Measurements from ENCODE around the gene ERC2. TPM values are rescaled to one million over a fixed set of nuclear protein-coding genes. Genes with fewer than 3 reads are reported as not detected.

The ERC2 gene
- polyA plus RNA-seq, 3 donors: not detected

DNA sequence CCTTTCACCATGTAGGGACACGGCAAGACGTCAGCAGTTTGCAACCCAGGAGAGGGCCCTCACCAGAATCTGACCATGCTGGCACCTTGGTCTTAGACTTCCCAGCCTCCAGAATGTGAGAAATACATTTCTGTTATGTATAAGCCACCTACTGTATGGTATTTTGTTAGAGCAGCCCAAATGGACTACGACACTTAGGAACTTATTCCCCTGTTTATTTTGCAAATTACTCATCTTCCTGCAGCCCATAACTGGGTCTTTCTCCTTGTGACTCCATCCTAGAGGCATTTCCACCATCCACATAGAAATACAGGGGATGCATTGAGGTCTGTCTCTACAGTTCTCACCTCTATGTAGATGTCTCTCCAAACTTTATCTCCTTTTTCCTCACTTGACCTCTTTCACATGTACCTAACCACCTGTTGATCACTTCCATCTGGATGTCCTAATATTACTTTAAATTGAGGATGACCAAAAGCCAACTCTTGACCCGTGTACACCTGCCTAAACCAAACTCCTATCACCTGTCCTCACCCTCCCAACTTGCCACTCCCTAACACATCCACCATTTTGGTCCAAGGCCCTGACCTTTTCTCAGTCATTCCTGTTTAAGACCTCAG, 575.1 kb downstream of the ERC2 start:
- no peak overlapping the region for H3K4me3 ChIP-seq (replicated peaks in 1 of 3; ENCODE audit: low read depth in 2 of 3, low read length in 3 of 3)
- H3K27ac Mint-ChIP-seq: no peak overlapping the region
- H3K9me3 ChIP-seq (replicated peaks in 1 of 2; ENCODE audit: control insufficient read depth in 1 of 2, insufficient read depth in 1 of 2, low read length in 2 of 2): no peaks in the 10 kb centered on the region
- no peak overlapping the region for H3K27ac ChIP-seq (ENCODE audit: low read depth in 1 of 2, low read length in 2 of 2)
- 89% methylated on average over 2 of the region's 4 CpGs for WGBS (ENCODE audit: insufficient coverage)
- no peak overlapping the region for H3K4me2 ChIP-seq (replicated peaks; ENCODE audit: extremely low read depth, low read length, poor library complexity, severe bottlenecking)
- peaks cover 0 to 4% (median 0%) of the 10 kb centered on the region in 7 donors for H3K9me3 Mint-ChIP-seq
- no peaks in the 10 kb centered on the region for H3K4me1 Mint-ChIP-seq
- no peaks in the 10 kb centered on the region for H3K36me3 Mint-ChIP-seq
- H2AFZ ChIP-seq (ENCODE audit: insufficient read depth, low read depth, low read length, poor library complexity, severe bottlenecking): no peak overlapping the region
- H3K4me3 Mint-ChIP-seq: no peak overlapping the region
- H4K20me1 ChIP-seq (ENCODE audit: insufficient read depth, low read length): no peaks in the 10 kb centered on the region
- H3K27me3 Mint-ChIP-seq (ENCODE audit: low read depth in 3 of 3): peaks cover 0 to 2% (median 1%) of the 10 kb centered on the region in 3 donors
- H3K79me2 ChIP-seq (ENCODE audit: insufficient read depth, low read length): no peaks in the 10 kb centered on the region
- TF ChIP-seq, protein P1, sequence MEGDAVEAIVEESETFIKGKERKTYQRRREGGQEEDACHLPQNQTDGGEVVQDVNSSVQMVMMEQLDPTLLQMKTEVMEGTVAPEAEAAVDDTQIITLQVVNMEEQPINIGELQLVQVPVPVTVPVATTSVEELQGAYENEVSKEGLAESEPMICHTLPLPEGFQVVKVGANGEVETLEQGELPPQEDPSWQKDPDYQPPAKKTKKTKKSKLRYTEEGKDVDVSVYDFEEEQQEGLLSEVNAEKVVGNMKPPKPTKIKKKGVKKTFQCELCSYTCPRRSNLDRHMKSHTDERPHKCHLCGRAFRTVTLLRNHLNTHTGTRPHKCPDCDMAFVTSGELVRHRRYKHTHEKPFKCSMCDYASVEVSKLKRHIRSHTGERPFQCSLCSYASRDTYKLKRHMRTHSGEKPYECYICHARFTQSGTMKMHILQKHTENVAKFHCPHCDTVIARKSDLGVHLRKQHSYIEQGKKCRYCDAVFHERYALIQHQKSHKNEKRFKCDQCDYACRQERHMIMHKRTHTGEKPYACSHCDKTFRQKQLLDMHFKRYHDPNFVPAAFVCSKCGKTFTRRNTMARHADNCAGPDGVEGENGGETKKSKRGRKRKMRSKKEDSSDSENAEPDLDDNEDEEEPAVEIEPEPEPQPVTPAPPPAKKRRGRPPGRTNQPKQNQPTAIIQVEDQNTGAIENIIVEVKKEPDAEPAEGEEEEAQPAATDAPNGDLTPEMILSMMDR (IDR thresholded peaks at IDR 0.05): no peak
- H3K27me3 ChIP-seq (ENCODE audit: control insufficient read depth in 2 of 2, insufficient read depth in 2 of 2, low read length in 2 of 2): no peaks in the 10 kb centered on the region
- H3K4me1 ChIP-seq (ENCODE audit: control insufficient read depth in 1 of 2, insufficient read depth in 2 of 2, low read length in 2 of 2): no peaks in the 10 kb centered on the region
- DNase-seq: no peak
- intact Hi-C loops (cut with micrococcal nuclease): no loop called here
- H3K36me3 ChIP-seq (replicated peaks in 1 of 2; ENCODE audit: control insufficient read depth in 1 of 2, insufficient read depth in 2 of 2, low read length in 2 of 2): no peaks in the 10 kb centered on the region
- no peak overlapping the region for H3K9ac ChIP-seq (ENCODE audit: insufficient read depth, low read length, poor library complexity, severe bottlenecking)

GRCh38 chr3:55891106-55891505, 577.2 kb downstream of the ERC2 start:
- no peak overlapping the region for H2AFZ ChIP-seq (ENCODE audit: insufficient read depth, low read depth, low read length, poor library complexity, severe bottlenecking)
- peaks cover 0 to 4% (median 0%) of the 10 kb centered on the region in 7 donors for H3K9me3 Mint-ChIP-seq
- intact Hi-C loops (cut with micrococcal nuclease): no loop called here
- TF ChIP-seq, protein P1 (IDR thresholded peaks at IDR 0.05): no peak
- no CpG with 5 or more reads among the region's 2 CpGs for WGBS (ENCODE audit: insufficient coverage)
- no peaks in the 10 kb centered on the region for H3K4me1 Mint-ChIP-seq
- no peaks in the 10 kb centered on the region for H3K36me3 ChIP-seq (replicated peaks in 1 of 2; ENCODE audit: control insufficient read depth in 1 of 2, insufficient read depth in 2 of 2, low read length in 2 of 2)
- no peak for DNase-seq
- H3K9ac ChIP-seq (ENCODE audit: insufficient read depth, low read length, poor library complexity, severe bottlenecking): no peak overlapping the region
- no peak overlapping the region for H3K4me3 ChIP-seq (replicated peaks in 1 of 3; ENCODE audit: low read depth in 2 of 3, low read length in 3 of 3)
- no peaks in the 10 kb centered on the region for H4K20me1 ChIP-seq (ENCODE audit: insufficient read depth, low read length)
- no peaks in the 10 kb centered on the region for H3K79me2 ChIP-seq (ENCODE audit: insufficient read depth, low read length)
- H3K4me3 Mint-ChIP-seq: no peak overlapping the region
- H3K9me3 ChIP-seq (replicated peaks in 1 of 2; ENCODE audit: control insufficient read depth in 1 of 2, insufficient read depth in 1 of 2, low read length in 2 of 2): no peaks in the 10 kb centered on the region
- peaks cover 0 to 2% (median 1%) of the 10 kb centered on the region in 3 donors for H3K27me3 Mint-ChIP-seq (ENCODE audit: low read depth in 3 of 3)
- H3K27ac Mint-ChIP-seq: no peak overlapping the region
- no peaks in the 10 kb centered on the region for H3K4me1 ChIP-seq (ENCODE audit: control insufficient read depth in 1 of 2, insufficient read depth in 2 of 2, low read length in 2 of 2)
- H3K27me3 ChIP-seq (ENCODE audit: control insufficient read depth in 2 of 2, insufficient read depth in 2 of 2, low read length in 2 of 2): no peaks in the 10 kb centered on the region
- no peak overlapping the region for H3K4me2 ChIP-seq (replicated peaks; ENCODE audit: extremely low read depth, low read length, poor library complexity, severe bottlenecking)
- no peak overlapping the region for H3K27ac ChIP-seq (ENCODE audit: low read depth in 1 of 2, low read length in 2 of 2)
- no peaks in the 10 kb centered on the region for H3K36me3 Mint-ChIP-seq

Data from CD14-positive monocyte (primary cell).